Activated T-cell treated with anti-CD3 and anti-CD28 coated beads for 1 hour (primary cell): ENCODE measurements around the gene SIDT1.
A peak's percentile ranks its signal among the peaks of the same experiment; 100 is the strongest.

Experiments
- DNase-seq: peaks from one replicate; pipeline ENCODE4 v3.0.0-alpha.2; 2020; ENCODE audit warnings: low read depth

SIDT1 gene

GRCh38 chr3:113531826-113532697 lies at the start of gene SIDT1:
Gene SIDT1 (plus strand): TSS chr3:113532555. CDS start chr3:113533022, 467 bp downstream.
- DNase-seq: peak; percentile 55

- peak; percentile 4 for DNase-seq
Observed at GRCh38 chr3:113485161-113485609, 47.2 kb upstream of the SIDT1 start.

GRCh38 chr3:113495035-113495434 lies 37.3 kb upstream of the SIDT1 start:
- no peak for DNase-seq

GRCh38 chr3:113496924-113497323 lies 35.4 kb upstream of the SIDT1 start:
- no peak for DNase-seq

- no peak for DNase-seq
Observed at GRCh38 chr3:113498221-113499005, 33.9 kb upstream of the SIDT1 start.

GRCh38 chr3:113499081-113499480 lies 33.3 kb upstream of the SIDT1 start:
- no peak for DNase-seq

- DNase-seq: no peak
Observed at GRCh38 chr3:113501597-113501996, 30.8 kb upstream of the SIDT1 start.

- DNase-seq: no peak
Observed at GRCh38 chr3:113505867-113506266, 26.5 kb upstream of the SIDT1 start.

GRCh38 chr3:113507501-113508067 lies 24.8 kb upstream of the SIDT1 start:
- no peak for DNase-seq

- DNase-seq: no peak
Observed at GRCh38 chr3:113508966-113509365, 23.4 kb upstream of the SIDT1 start.

GRCh38 chr3:113514265-113514769 lies 18.0 kb upstream of the SIDT1 start:
- no peak for DNase-seq

GRCh38 chr3:113516115-113516505 lies 16.2 kb upstream of the SIDT1 start:
- DNase-seq: no peak

GRCh38 chr3:113521981-113522380 lies 10.4 kb upstream of the SIDT1 start:
- no peak for DNase-seq

- no peak for DNase-seq
Observed at GRCh38 chr3:113523241-113523640, 9.1 kb upstream of the SIDT1 start.

GRCh38 chr3:113532698-113533533 lies 561 bp downstream of the SIDT1 start:
- peak; percentile 33 for DNase-seq

- DNase-seq: peak; percentile 18
Observed at GRCh38 chr3:113533534-113533892, 1.2 kb downstream of the SIDT1 start.

GRCh38 chr3:113534365-113534764 lies 2.0 kb downstream of the SIDT1 start:
- DNase-seq: no peak

- no peak for DNase-seq
Observed at GRCh38 chr3:113535898-113536297, 3.5 kb downstream of the SIDT1 start.

- no peak for DNase-seq
Observed at GRCh38 chr3:113536627-113537101, 4.3 kb downstream of the SIDT1 start.

GRCh38 chr3:113537155-113537554 lies 4.8 kb downstream of the SIDT1 start:
- no peak for DNase-seq

GRCh38 chr3:113541519-113541918 lies 9.2 kb downstream of the SIDT1 start:
- DNase-seq: no peak
